Activated CD8-positive, alpha-beta memory T cell treated with anti-CD3 and anti-CD28 coated beads for 4 hours (primary cell): Measurements from ENCODE around the gene CKS1B.
"Not testable (repeated sequence)": the region's sequence is repeated elsewhere in the genome, so short reads cannot be mapped to it uniquely, and the experiment has no call there.

Experiments
- DNase-seq, 2 donors: peaks; one replicate each; pipeline ENCODE4 v3.0.0-alpha.2; 2020; ENCODE audit warnings: low read depth in 2 of 2

The CKS1B gene

GRCh38 chr1:154964359-154964758 is 10.1 kb upstream of the CKS1B start:
- DNase-seq: no peak

- DNase-seq: no peak
Measured at GRCh38 chr1:154966111-154966510, 8.4 kb upstream of the CKS1B start.

GRCh38 chr1:154967331-154967950 is 7.0 kb upstream of the CKS1B start:
- no peak for DNase-seq

- DNase-seq: no peak
Measured at GRCh38 chr1:154968731-154969130, 5.8 kb upstream of the CKS1B start.

- no peak for DNase-seq
Measured at GRCh38 chr1:154969246-154969645, 5.2 kb upstream of the CKS1B start.

- DNase-seq: no peak
Measured at GRCh38 chr1:154969860-154970452, 4.5 kb upstream of the CKS1B start.

- DNase-seq: no peak
Measured at GRCh38 chr1:154970631-154971340, 3.7 kb upstream of the CKS1B start, which contains the start of gene SHC1. Gene SHC1, minus strand, starts transcription at chr1:154970747. Its CDS starts 221 bp downstream, at chr1:154970526.

- no peak for DNase-seq
Measured at GRCh38 chr1:154971341-154971998, 3.0 kb upstream of the CKS1B start.

GRCh38 chr1:154972213-154972516 is 2.3 kb upstream of the CKS1B start:
- no peak for DNase-seq

- no peak for DNase-seq
Measured at GRCh38 chr1:154972517-154973343, 1.8 kb upstream of the CKS1B start.

- DNase-seq: peak; percentile 78 to 86
Measured at GRCh38 chr1:154973344-154974101, 958 bp upstream of the CKS1B start.

- DNase-seq: peak; percentile 85 to 91
Measured at GRCh38 chr1:154974808-154975408, 427 bp downstream of the CKS1B start.

GRCh38 chr1:154975409-154976059 is 1.1 kb downstream of the CKS1B start:
- DNase-seq: no peak

GRCh38 chr1:154977762-154978161 is 3.3 kb downstream of the CKS1B start:
- not testable (repeated sequence) for DNase-seq

GRCh38 chr1:154978360-154978759 is 3.9 kb downstream of the CKS1B start:
- no peak for DNase-seq

- DNase-seq: no peak
Measured at GRCh38 chr1:154982341-154982740, 7.9 kb downstream of the CKS1B start.

GRCh38 chr1:154982897-154983648 is 8.6 kb downstream of the CKS1B start, which contains the start of gene FLAD1:
Gene FLAD1, plus strand, starts transcription at chr1:154983344. Its CDS starts 351 bp downstream, at chr1:154983695.
- DNase-seq: peak; percentile 90 to 94

- no peak for DNase-seq
Measured at GRCh38 chr1:154983776-154984466, 9.4 kb downstream of the CKS1B start.

GRCh38 chr1:154986736-154987135 is 12.3 kb downstream of the CKS1B start:
- not testable (repeated sequence) for DNase-seq
